ENCODE measurements around the gene STIMATE.

- TF ChIP-seq CTCF (IDR thresholded peaks at IDR 0.05), result no peak
- no peak for TF ChIP-seq POLR2A (IDR thresholded peaks at IDR 0.05)
These were observed 50.8 kb downstream of the STIMATE start for GRCh38 chr3:52846432-52846965.

Measured in adrenal gland (tissue), 5 donors.